HG03457 (cell line): Measurements from ENCODE around the gene TYSND1.
"Not testable (repeated sequence)": the region's sequence is repeated elsewhere in the genome, so short reads cannot be mapped to it uniquely, and the experiment has no call there.

Experiments
- ATAC-seq: cut with Tn5 transposase; IDR thresholded peaks from one replicate; pipeline ENCODE4 v1.9.1; 2021; ENCODE audit warnings: moderate number of reproducible peaks; ENCODE audit not compliant: unreplicated experiment

Gene TYSND1

DNA sequence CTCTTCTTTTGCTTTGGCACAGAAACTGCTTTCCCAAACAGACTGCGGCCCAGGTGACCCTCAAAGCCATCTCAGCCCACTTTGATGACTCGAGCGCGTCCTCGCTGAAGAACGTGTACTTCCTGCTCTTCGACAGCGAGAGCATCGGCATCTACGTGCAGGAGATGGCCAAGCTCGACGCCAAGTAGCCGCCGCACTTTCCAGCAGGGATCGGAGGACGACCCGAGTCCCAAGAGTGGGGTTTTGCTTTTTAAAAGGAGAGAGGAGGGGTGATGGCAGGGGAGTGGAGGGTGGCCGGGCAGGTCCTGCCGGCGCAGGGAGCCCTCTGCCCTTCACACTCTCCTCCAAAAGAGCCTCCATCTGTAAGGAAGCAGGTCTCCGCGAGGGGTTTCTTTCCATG, 35.0 kb downstream of the TYSND1 start:
- ATAC-seq: no peak

DNA sequence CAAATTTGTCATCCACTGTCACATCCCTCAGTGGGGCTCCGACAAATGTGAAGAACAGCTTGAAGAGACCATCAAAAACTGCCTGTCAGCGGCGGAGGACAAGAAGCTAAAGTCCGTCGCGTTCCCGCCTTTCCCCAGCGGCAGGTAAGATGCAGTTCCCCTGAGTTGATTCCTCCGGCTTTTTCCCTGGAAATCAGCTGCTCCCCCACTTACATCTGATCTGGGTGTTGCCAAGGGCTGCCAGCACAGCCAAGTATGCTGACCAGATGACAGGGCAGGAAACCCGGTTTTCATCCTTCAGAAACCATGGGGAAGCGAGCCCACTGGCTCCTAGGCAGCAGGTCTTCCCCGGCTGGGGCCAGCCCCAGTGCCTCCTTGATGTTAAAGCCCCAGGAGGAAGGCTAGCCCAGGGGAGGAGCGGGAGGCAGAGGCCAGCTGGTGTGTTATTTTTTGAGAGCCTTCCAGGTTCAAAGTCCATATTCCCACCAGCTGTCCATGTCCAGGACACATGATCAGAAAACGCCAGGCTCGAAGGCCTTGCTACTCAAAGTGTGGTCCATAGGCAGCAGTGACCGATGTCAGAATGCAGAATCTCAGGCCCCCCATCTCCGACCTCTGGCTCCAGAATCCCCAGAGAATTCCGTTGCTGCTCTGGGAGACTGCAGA, 37.3 kb downstream of the TYSND1 start:
- ATAC-seq: no peak

GRCh38 chr10:70106958-70107791, 39.3 kb downstream of the TYSND1 start:
- no peak for ATAC-seq

DNA sequence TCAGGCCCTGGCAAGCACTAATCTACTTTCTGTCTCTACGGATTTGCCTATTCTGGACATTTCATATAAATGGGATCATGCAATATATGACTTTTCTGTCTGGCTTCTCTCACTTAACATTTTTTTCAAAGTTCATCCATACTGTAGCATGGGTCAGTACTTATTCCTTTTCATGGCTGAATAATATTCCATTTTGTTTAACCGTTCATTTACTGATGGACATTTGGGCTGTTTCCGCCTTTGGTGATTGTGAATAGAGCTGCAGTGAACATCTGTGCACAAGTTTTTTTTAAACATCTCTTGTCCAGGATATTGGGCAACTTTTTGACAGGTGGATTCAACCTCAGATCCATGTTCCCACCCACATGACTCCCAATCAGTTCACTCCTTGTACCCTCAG, 44.8 kb downstream of the TYSND1 start:
- ATAC-seq: no peak

GRCh38 chr10:70101068-70101562, 45.4 kb downstream of the TYSND1 start:
- not testable (repeated sequence) for ATAC-seq

GRCh38 chr10:70098271-70098670, 48.2 kb downstream of the TYSND1 start:
- ATAC-seq: no peak

GRCh38 chr10:70097459-70097858, 49.0 kb downstream of the TYSND1 start:
- no peak for ATAC-seq

DNA sequence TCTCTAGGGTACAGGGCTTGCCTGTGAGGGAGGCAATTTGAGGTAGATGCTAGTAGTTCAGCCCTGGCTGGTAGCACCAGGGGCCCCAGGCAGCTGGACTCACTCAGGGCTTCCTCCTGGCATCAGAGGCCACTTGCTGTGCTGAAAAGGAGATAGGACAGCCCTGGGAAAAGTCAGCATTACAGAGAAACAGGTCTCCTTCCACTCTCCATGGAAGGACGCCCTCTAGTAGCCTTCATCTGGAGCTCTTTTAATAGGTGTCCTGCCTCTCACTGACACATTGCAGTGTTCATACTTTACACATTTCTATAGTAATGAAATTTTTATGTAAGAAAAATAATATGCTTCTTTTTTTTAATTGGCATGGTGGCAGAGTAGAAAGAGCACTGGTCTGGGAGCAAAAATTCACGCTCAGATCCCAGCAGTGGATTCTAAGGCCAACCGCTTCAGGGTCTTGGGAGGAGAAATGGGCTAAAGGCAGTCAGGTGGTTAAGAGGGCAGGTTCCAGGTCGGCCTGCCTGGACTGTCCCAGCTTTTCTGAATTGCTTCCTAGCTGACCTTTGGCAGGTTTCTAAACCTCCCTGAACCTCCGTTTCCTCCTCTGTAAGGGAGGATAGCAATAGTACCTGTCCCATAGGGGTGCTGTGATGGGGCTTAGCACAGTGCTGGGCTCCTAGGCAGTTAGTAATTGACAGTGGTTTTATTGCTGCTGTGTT, 49.6 kb downstream of the TYSND1 start:
- no peak for ATAC-seq

- no peak for ATAC-seq
Measured at GRCh38 chr10:70096016-70096704, 50.3 kb downstream of the TYSND1 start.

DNA sequence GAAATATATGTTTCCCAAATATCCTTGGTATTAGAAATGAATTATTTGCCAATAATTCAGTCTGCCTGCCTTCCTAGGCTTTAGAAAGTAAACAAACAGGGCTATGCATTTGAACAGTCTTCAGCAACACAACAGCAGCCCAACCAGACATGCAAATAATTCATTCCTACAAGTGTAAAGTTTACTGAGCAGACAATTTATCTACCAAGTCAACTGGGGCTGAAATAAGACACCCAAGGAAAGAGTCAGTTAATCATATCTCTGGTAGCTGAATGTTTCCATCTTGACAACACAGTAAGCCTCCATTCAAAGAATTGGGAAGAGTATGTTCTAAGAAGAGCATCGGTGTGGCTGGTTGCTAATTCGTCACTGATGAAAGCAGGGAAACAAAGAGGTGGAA, 52.2 kb downstream of the TYSND1 start:
- no peak for ATAC-seq

- ATAC-seq: no peak
Measured at GRCh38 chr10:70093335-70093944, 53.1 kb downstream of the TYSND1 start.

DNA sequence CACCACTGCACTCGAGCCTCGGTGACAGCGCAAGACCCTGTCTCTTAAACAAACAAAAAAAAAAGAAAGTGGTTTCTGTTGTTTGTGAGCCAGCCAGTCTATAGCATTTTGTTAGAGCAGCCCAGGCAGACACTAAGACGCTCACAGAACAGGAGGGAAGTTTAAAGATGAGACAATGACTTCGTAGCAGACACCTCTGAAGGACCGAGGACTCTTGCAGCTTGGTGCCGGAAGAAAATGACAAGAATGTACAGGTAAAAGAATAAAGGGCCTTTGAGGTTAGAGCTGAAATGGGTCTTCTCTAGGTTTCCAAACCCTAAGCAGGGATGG, 54.1 kb downstream of the TYSND1 start:
- ATAC-seq: no peak

DNA sequence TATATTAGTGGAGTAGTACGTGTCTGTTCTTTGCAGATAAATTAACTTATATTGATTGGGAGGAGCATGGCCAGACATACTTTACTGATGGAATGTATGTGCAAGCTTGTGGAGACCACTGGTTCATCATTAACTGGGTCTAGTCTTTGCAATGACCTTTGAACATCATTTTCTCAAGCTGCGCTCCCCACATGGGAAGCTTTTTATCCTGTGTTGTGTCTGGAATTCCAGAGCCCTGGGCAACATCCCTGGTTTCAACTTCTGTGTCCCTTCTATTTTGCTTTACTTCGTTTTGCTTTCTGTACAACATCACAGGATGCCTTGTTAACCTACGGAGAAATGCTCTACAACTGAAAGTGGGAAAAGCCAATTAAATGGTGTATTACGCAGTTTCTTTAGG, 55.5 kb downstream of the TYSND1 start:
- no peak for ATAC-seq

DNA sequence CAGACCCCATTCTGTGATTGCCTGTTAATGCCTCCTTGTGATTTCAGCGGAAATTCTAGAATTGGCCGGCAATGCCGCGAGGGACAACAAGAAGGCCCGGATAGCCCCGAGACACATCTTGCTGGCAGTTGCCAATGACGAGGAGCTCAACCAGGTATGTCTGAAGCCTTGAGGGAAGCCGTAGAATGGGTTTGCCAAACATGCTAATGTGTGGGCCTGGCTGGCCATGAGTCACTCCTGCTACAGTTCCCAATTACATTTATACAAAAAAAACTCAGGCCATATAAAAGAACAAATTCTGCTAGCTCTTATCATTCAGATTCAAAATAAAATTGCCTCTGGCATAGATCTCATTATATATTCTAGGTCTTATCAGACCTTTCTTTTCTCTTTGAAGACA, 56.5 kb downstream of the TYSND1 start:
- no peak for ATAC-seq

- no peak for ATAC-seq
Measured at GRCh38 chr10:70088308-70088698, 58.2 kb downstream of the TYSND1 start.
